Measurements from ENCODE around the gene FAAP20.

FAAP20 gene

GRCh38 chr1:2176615-2177014 lies 18.0 kb downstream of the FAAP20 start:
- no peak for DNase-seq

- no peak for DNase-seq
Measured at GRCh38 chr1:2175681-2176454, 18.7 kb downstream of the FAAP20 start.

GRCh38 chr1:2175055-2175414 lies 19.5 kb downstream of the FAAP20 start:
- no peak for DNase-seq

- no peak for DNase-seq
Measured at GRCh38 chr1:2174348-2175054, 20.1 kb downstream of the FAAP20 start.

- DNase-seq: no peak
Measured at GRCh38 chr1:2173546-2174347, 20.8 kb downstream of the FAAP20 start.

GRCh38 chr1:2172551-2173146 lies 21.9 kb downstream of the FAAP20 start:
- no peak for DNase-seq

GRCh38 chr1:2172012-2172411 lies 22.6 kb downstream of the FAAP20 start:
- DNase-seq: no peak

- DNase-seq: no peak
Measured at GRCh38 chr1:2170211-2170610, 24.4 kb downstream of the FAAP20 start.

- no peak for DNase-seq
Measured at GRCh38 chr1:2169200-2169836, 25.3 kb downstream of the FAAP20 start.

- DNase-seq: no peak
Measured at GRCh38 chr1:2168535-2168934, 26.0 kb downstream of the FAAP20 start.

GRCh38 chr1:2168090-2168489 lies 26.5 kb downstream of the FAAP20 start:
- DNase-seq: no peak

- no peak for DNase-seq
Measured at GRCh38 chr1:2166695-2167094, 27.9 kb downstream of the FAAP20 start.

- DNase-seq: no peak
Measured at GRCh38 chr1:2166254-2166653, 28.3 kb downstream of the FAAP20 start.

- no peak for DNase-seq
Measured at GRCh38 chr1:2165646-2166045, 28.9 kb downstream of the FAAP20 start.

- no peak for DNase-seq
Measured at GRCh38 chr1:2163205-2163604, 31.4 kb downstream of the FAAP20 start.

- no peak for DNase-seq
Measured at GRCh38 chr1:2160451-2161300, 33.9 kb downstream of the FAAP20 start.

- DNase-seq: no peak
Measured at GRCh38 chr1:2159124-2159523, 35.4 kb downstream of the FAAP20 start.

GRCh38 chr1:2158272-2158671 lies 36.3 kb downstream of the FAAP20 start:
- no peak for DNase-seq

- no peak for DNase-seq
Measured at GRCh38 chr1:2157856-2158255, 36.7 kb downstream of the FAAP20 start.

- no peak for DNase-seq
Measured at GRCh38 chr1:2156866-2157265, 37.7 kb downstream of the FAAP20 start.

GRCh38 chr1:2155788-2156187 lies 38.8 kb downstream of the FAAP20 start:
- no peak for DNase-seq

- DNase-seq: no peak
Measured at GRCh38 chr1:2155147-2155598, 39.4 kb downstream of the FAAP20 start.

Measured in NCI-H1436 (cell line).